Thymus (tissue), 11 donors: Measurements from ENCODE around the gene LRMDA. TPM values are rescaled to one million over a fixed set of nuclear protein-coding genes. Genes with fewer than 3 reads are reported as not detected.

Source experiments
- DNase-seq, 9 donors: peaks; one replicate each; pipeline ENCODE4 v3.0.0-alpha.2; 2013; ENCODE audit warnings: low spot score in 9 of 9, low read depth in 6 of 9, missing footprints in 1 of 9
- H3K27ac ChIP-seq, 2 donors: one replicate each; pipeline ENCODE4 v1.5.1; 2013; ENCODE audit warnings: control low read depth in 1 of 2, low read depth in 1 of 2, low read length in 1 of 2, mild to moderate bottlenecking in 1 of 2, moderate library complexity in 1 of 2
- H3K27me3 ChIP-seq, 2 donors: one replicate each; pipeline ENCODE4 v1.5.1; 2013; ENCODE audit warnings: low read length in 1 of 2; ENCODE audit not compliant: control insufficient read depth in 2 of 2, insufficient read depth in 1 of 2
- H3K36me3 ChIP-seq, 2 donors: one replicate each; pipeline ENCODE4 v1.5.1; 2013; ENCODE audit warnings: low read length in 1 of 2, mild to moderate bottlenecking in 1 of 2, moderate library complexity in 1 of 2; ENCODE audit not compliant: control insufficient read depth in 2 of 2, insufficient read depth in 2 of 2
- H3K4me1 ChIP-seq, 2 donors: one replicate each; pipeline ENCODE4 v1.5.1; 2013; ENCODE audit warnings: low read length in 2 of 2; ENCODE audit not compliant: control insufficient read depth in 2 of 2, insufficient read depth in 2 of 2
- H3K4me3 ChIP-seq, 2 donors: one replicate each; pipeline ENCODE4 v1.5.1; 2013; ENCODE audit warnings: low read length in 2 of 2, control low read depth in 1 of 2, mild to moderate bottlenecking in 1 of 2
- H3K9me3 ChIP-seq, 2 donors: one replicate each; pipeline ENCODE4 v1.5.1; 2013; ENCODE audit warnings: low read length in 1 of 2, mild to moderate bottlenecking in 1 of 2; ENCODE audit not compliant: control insufficient read depth in 2 of 2, insufficient read depth in 1 of 2
- WGBS: extraction: QIAGEN DNeasy Blood & Tissue Kit; methylation state at CpG from one replicate; pipeline ENCODE4 v1.1.7; 2013; 5-methylcytosine and 5-hydroxymethylcytosine counted together
- polyA plus RNA-seq: library from polyadenylated mRNA; stranded (reverse); fragments of 200-250 nt; gene quantifications from one replicate; pipeline ENCODE4 v1.2.3, GENCODE V29; 2013
- total RNA-seq: library from RNA; stranded (reverse); fragments of 120-200 nt; gene quantifications from one replicate; pipeline ENCODE4 v1.2.4, GENCODE V29; 2013
- donor health status: healthy.

LRMDA gene
- total and polyA plus RNA-seq, 2 donors, result 2.5 to 4.6 TPM

DNA sequence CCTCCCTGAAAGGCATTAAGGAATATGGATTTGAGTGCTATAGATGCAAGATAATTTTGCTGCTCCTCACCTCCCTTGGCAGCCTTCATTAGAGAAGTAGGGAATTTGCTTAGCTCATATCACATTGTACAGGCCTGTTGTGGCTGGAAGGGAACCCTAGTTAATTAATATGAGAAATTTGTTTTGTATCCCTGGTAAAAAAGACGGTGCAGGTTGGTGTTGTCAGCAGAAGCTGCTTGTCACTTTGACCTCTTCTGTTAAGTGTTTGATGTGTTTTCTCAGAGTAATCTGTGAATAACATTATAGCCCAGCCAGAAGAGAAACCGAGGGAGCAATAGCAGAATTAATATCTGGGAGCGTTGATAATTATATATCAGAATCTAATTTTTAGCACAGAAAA is 278.4 kb downstream of the LRMDA start:
- Histone ChIP-seq H3K9me3 (no peaks in the 10 kb centered on the region), H3K27me3 (no peaks in the 10 kb centered on the region), H3K4me3 (no peak overlapping the region), H3K4me1 (no peaks in the 10 kb centered on the region), H3K36me3 (no peaks in the 10 kb centered on the region), H3K27ac (no peak overlapping the region)
- no peak for DNase-seq
- WGBS, result 98% methylated on average over 3 of the region's 3 CpGs

DNA sequence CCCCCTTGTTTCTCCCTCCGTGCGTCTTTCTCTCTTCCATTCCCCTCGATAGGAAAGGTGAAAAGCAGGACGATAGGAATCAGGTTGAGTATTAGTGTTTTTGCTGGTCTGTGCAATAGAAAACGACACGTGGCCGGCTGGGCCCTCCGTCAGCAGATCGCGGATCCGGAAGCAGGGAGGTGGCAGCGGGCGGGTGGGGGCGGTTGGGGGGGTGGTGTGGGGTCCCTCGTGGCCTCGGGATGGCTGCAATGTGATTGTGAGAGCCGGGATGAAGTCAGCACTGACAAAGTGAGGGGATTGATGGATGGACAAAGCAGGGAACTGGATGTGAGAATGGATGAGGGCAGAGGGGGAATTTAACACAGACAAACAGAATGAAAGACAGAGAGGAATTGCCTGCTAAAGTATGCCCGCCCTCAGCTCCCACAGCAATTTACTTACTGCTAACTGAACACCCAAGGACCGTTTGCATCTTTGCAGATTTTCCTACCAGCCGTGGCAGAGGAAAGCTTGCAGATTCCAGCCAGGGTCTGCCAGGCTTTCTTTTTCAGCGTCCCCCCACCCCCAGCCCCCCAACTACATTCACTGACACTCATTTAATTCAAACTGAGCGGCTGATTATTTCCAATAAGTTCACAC is 280.9 kb downstream of the LRMDA start:
- 35% methylated on average over 22 of the region's 22 CpGs for WGBS
- Histone ChIP-seq H3K27me3 (no peaks in the 10 kb centered on the region), H3K36me3 (no peaks in the 10 kb centered on the region), H3K4me1 (no peaks in the 10 kb centered on the region), H3K4me3 (no peak overlapping the region), H3K9me3 (no peaks in the 10 kb centered on the region), H3K27ac (no peak overlapping the region)
- no peak for DNase-seq

DNA sequence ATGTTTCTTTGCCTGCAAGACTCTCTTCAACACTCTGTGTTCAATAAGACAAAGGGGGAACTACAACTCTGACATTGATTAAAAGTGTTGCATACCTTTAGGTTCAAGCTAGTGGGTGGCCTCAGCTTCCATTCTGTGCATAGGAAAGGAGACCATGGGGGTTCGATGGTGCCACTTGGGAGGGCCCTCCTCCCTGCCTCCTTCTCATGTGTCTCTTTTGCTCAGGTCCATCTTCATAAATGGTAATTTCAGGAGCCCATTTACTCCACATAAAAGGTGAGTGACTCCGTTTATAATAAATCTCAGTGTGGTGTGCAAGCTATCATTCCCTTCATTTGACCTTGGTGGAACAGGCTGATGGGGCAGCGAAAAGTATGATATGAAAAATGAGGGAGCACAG is 285.1 kb downstream of the LRMDA start:
- no peaks in the 10 kb centered on the region for H3K4me1 ChIP-seq
- H3K27me3 ChIP-seq, result no peaks in the 10 kb centered on the region
- DNase-seq, result no peak
- WGBS, result 95% methylated on average over 3 of the region's 3 CpGs
- no peak overlapping the region for H3K4me3 ChIP-seq
- H3K27ac ChIP-seq, result no peak overlapping the region
- no peaks in the 10 kb centered on the region for H3K9me3 ChIP-seq
- no peaks in the 10 kb centered on the region for H3K36me3 ChIP-seq

DNA sequence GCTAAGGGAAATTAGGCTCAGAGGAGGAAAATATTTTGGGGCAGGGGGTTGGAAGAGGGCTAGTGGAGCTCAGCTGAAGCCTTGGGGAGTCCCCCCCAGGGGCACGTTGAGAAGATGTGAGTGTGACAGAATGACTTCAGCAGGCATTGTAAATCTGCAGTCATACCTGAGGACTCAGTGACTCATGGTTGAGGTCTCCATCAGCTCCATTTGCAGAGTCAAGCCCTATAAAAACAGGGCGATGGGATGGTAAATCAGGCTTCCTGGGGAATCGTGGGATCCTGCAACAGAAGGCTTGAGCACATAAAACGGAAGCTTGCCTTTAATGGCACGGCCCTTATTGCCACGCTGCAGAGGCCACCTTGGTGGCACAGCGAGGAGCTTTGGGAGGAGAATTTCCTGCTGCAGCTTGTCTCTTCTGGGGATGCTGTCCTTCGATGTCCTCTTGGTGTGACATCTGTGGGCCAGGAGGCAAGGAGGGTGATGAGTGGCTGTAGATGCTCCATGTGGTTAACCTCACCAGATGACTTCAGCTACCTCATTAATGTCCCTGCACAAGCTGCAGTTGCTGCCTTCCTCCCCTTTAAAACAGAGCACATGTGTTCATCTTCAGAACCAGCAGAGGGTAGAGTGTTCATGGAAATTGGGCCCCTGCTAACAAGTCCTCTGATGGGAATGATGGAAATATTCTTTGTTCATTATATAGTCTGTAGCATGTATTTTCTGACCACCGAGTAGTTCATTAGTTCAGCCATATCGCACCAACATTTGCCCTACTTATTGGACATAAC is 285.9 kb downstream of the LRMDA start:
- 92% methylated on average over 10 of the region's 10 CpGs for WGBS
- no peak overlapping the region for H3K4me3 ChIP-seq
- no peaks in the 10 kb centered on the region for H3K27me3 ChIP-seq
- no peak overlapping the region for H3K27ac ChIP-seq
- H3K9me3 ChIP-seq, result no peaks in the 10 kb centered on the region
- DNase-seq, result no peak
- no peaks in the 10 kb centered on the region for H3K36me3 ChIP-seq
- no peaks in the 10 kb centered on the region for H3K4me1 ChIP-seq

DNA sequence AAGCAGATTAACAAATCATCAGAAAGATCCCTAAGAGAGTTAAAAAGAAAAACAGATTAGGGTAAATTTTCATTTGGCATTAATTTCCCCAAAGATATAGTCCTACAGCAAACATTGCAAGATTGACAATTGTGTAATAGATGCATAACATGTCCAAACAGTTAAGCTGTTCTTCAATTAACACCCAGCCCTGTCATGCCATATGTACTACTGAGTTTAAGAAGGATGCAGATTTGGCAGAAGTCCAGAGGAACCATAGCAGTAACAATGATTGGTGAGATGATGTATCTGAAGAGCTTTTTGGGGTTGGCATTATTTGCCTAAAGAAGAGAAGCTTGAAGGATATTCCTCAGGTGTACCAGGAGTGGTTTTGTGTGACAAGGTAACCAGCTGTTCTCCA is 287.6 kb downstream of the LRMDA start:
- Histone ChIP-seq H3K27ac (no peak overlapping the region), H3K9me3 (no peaks in the 10 kb centered on the region)

DNA sequence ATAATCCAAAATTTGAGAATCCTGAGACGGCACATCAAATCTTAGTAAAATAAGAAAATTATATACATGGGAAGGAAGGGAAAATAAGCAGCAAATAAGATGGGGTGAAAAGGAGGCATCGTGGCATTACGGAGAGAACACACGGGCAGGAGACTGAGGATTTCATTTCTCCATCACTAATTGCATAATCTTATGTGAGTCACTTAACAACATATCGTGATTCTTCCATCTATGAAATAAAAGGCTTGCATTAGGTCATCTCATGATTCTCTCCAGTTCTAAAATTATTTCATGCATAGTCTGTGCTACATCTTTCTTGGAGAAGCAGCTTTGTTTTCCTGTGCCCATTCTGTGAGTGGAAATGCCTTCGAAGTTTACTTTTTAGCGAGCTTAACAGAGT is 288.7 kb downstream of the LRMDA start:
- 97% methylated on average over 7 of the region's 7 CpGs for WGBS
- Histone ChIP-seq H3K27me3 (no peaks in the 10 kb centered on the region), H3K4me1 (no peaks in the 10 kb centered on the region), H3K27ac (no peak overlapping the region), H3K9me3 (no peaks in the 10 kb centered on the region), H3K36me3 (no peaks in the 10 kb centered on the region), H3K4me3 (no peak overlapping the region)
- no peak for DNase-seq

More for the DNA sequence above, 287.6 kb downstream of the LRMDA start:
- no peaks in the 10 kb centered on the region for H3K4me1 ChIP-seq
- DNase-seq, result no peak
- no peak overlapping the region for H3K4me3 ChIP-seq
- no peaks in the 10 kb centered on the region for H3K36me3 ChIP-seq
- no peaks in the 10 kb centered on the region for H3K27me3 ChIP-seq

DNA sequence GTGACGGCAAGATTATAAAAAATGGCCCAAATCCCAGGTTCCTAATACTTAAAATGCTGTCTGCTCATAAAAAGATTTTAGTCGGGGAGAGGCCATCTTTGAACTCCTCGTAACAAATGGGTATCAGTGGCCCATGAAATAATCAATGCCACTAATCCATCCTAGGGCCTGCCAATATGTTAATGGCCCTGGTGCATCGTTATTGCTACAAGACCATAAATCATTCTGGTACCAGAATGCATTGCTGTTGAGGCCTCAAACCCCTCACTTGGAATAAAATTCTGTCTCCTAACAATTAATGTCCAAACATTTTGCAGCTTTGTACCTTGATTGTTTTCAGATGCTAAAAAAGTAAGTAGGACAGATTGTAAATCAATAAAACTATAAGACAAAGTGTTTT is 290.6 kb downstream of the LRMDA start:
- no peak for DNase-seq
- Histone ChIP-seq H3K36me3 (no peaks in the 10 kb centered on the region), H3K9me3 (no peaks in the 10 kb centered on the region), H3K4me3 (no peak overlapping the region), H3K27ac (no peak overlapping the region), H3K27me3 (no peaks in the 10 kb centered on the region), H3K4me1 (no peaks in the 10 kb centered on the region)
- 95% methylated on average over 4 of the region's 4 CpGs for WGBS

DNA sequence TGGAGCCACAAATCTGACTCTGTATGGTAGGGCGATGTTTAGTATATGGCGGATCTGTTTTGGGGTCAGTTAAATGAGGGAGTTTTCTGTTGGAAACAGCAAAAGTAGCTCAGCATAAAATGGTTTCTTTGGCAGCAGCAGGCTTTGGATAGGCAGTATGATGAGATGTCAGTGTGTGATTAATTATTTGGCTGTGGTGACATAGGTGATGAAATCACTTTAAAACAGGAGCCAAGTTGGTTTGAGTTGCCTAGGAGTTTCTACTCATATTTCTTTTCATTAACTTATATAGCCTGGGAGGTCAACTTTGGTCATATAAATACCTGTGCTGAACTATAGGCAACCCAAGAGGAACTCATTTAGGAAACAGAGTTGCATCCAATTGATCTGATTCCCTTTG is 291.2 kb downstream of the LRMDA start:
- Histone ChIP-seq H3K4me3 (no peak overlapping the region), H3K9me3 (no peaks in the 10 kb centered on the region), H3K4me1 (no peaks in the 10 kb centered on the region), H3K27me3 (no peaks in the 10 kb centered on the region), H3K36me3 (no peaks in the 10 kb centered on the region), H3K27ac (no peak overlapping the region)
- WGBS, result 97% methylated on average over 2 of the region's 2 CpGs
- DNase-seq, result no peak

DNA sequence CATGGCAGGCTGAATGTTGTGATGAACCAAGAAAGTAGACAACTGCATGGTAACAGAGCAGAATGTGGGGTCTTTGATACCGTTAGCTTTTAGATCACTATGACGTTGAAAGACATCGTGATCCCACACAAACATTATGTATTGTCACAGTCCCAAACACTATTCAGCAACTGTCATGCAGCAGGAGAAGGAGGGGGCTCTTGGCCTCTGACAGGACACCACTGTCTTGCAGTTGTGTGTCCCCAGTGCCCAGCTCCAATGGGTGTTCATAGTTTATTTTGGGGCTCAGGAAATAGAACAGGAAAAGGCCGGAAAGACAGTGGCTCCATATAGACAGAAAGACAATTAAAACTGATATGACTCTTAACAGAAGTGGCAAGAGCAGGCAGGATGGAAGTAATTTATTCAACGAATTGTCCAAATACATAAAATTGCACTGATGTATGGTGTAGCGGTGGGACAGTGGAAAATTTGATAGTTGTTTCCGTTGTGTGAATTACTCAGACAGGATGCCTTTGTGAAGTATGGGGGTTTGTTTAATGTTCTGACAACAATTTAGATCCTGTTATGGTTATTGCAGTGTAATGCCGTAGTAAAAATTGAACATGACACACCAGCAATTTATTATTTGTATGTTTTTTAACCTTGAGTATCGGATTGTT is 292.0 kb downstream of the LRMDA start:
- H3K9me3 ChIP-seq, result no peaks in the 10 kb centered on the region
- 91% methylated on average over 9 of the region's 9 CpGs for WGBS
- H3K27me3 ChIP-seq, result no peaks in the 10 kb centered on the region
- H3K27ac ChIP-seq, result no peak overlapping the region
- DNase-seq, result no peak
- H3K4me3 ChIP-seq, result no peak overlapping the region
- no peaks in the 10 kb centered on the region for H3K36me3 ChIP-seq
- H3K4me1 ChIP-seq, result no peaks in the 10 kb centered on the region
